NCI-H69 (cell line): ENCODE measurements around the gene ZC2HC1C.
A peak's percentile ranks its signal among the peaks of the same experiment; 100 is the strongest.

Experiments
- DNase-seq: peaks from one replicate; lab custom pipeline; 2025; lab: John Stamatoyannopoulos, UW

The ZC2HC1C gene

GRCh38 chr14:75069121-75069810, at the start of gene ZC2HC1C:
TSS of gene ZC2HC1C (plus strand) at chr14:75069641. CDS start at chr14:75070574, 933 bp downstream.
- DNase-seq, result peak; percentile 94

GRCh38 chr14:75022655-75023054, 46.8 kb upstream of the ZC2HC1C start:
- DNase-seq, result peak; percentile 56

- no peak for DNase-seq
Observed at GRCh38 chr14:75023108-75023507, 46.3 kb upstream of the ZC2HC1C start.

GRCh38 chr14:75025082-75025481, 44.4 kb upstream of the ZC2HC1C start:
- no peak for DNase-seq

- no peak for DNase-seq
Observed at GRCh38 chr14:75025876-75026275, 43.6 kb upstream of the ZC2HC1C start.

- no peak for DNase-seq
Observed at GRCh38 chr14:75030147-75030546, 39.3 kb upstream of the ZC2HC1C start.

GRCh38 chr14:75032939-75033338, 36.5 kb upstream of the ZC2HC1C start:
- no peak for DNase-seq

GRCh38 chr14:75040507-75040906, 28.9 kb upstream of the ZC2HC1C start:
- DNase-seq, result no peak

- no peak for DNase-seq
Observed at GRCh38 chr14:75040959-75041358, 28.5 kb upstream of the ZC2HC1C start.

- no peak for DNase-seq
Observed at GRCh38 chr14:75041613-75042012, 27.8 kb upstream of the ZC2HC1C start.

GRCh38 chr14:75042035-75042434, 27.4 kb upstream of the ZC2HC1C start:
- peak; percentile 49 for DNase-seq

GRCh38 chr14:75044322-75044721, 25.1 kb upstream of the ZC2HC1C start:
- no peak for DNase-seq

GRCh38 chr14:75044752-75045151, 24.7 kb upstream of the ZC2HC1C start:
- DNase-seq, result no peak

GRCh38 chr14:75046275-75046674, 23.2 kb upstream of the ZC2HC1C start:
- no peak for DNase-seq

GRCh38 chr14:75046899-75047298, 22.5 kb upstream of the ZC2HC1C start:
- DNase-seq, result no peak

- DNase-seq, result no peak
Observed at GRCh38 chr14:75047506-75047905, 21.9 kb upstream of the ZC2HC1C start.

GRCh38 chr14:75048101-75048500, 21.3 kb upstream of the ZC2HC1C start:
- no peak for DNase-seq

- no peak for DNase-seq
Observed at GRCh38 chr14:75049136-75049535, 20.3 kb upstream of the ZC2HC1C start.

- DNase-seq, result no peak
Observed at GRCh38 chr14:75049731-75050201, 19.7 kb upstream of the ZC2HC1C start.

GRCh38 chr14:75050852-75051555, 18.4 kb upstream of the ZC2HC1C start, which contains the start of gene MLH3:
TSS of gene MLH3 (minus strand) at chr14:75051467. CDS start at chr14:75049655, 1,812 bp downstream.
- peak; percentile 96 for DNase-seq

- DNase-seq, result peak; percentile 37
Observed at GRCh38 chr14:75051556-75051899, 17.9 kb upstream of the ZC2HC1C start.

- no peak for DNase-seq
Observed at GRCh38 chr14:75053396-75054291, 15.8 kb upstream of the ZC2HC1C start.
